HK-2 (cell line): ENCODE results near the gene FGD3.
"Not testable (repeated sequence)": the region's sequence is repeated elsewhere in the genome, so short reads cannot be mapped to it uniquely, and the experiment has no call there.

Source experiments
- DNase-seq: peaks from one replicate; pipeline ENCODE4 v3.0.0-alpha.2; 2018; ENCODE audit not compliant: unreplicated experiment

FGD3 gene

DNA sequence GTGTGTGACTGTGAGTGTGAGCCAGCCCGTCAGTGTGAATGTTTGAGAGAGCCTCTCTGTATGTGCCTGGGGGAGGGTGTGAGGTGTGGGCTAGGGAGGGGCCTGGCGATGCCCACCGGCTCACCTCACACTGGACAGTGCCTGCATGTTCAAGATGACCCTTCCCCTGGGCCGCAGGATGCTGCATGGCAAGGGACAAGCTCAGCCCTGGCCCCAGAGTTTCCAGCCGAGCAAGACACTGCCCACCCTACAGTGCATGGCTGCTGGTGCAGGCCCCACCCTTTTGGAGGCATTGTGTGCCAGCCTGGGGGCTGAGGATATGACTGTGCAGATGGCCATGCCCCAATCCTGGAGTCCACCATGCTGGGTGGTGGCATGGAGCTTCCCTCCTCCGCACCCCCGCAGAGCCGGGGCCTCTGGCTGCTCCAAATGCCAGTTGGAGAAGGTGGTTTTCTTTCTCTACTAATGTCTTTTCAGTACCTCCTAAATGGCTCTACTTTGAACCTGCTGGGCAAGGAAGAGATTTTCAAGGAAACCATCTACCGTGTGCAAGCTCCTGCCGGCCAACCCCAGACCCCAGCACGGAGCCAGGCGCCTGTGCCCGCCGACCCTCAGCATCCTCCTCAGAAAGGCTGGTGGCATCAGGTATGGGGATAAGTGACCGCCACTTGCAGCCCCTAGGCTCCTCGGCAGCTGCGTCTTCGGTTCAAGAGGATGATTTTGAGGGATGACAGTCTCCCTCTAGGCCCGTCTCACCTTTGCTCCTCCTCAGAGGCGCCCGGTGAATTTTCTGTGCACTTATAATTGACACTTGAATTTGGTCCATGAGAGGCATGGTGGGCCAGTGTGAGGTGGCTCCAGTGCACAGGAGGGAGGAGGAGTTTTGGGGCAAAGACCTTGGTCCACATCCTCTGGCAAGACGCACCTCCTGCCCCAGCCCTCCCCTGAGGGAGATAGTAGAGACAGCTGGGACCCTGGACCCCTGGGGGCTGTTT is 27.7 kb downstream of the FGD3 start:
- no peak for DNase-seq

DNA sequence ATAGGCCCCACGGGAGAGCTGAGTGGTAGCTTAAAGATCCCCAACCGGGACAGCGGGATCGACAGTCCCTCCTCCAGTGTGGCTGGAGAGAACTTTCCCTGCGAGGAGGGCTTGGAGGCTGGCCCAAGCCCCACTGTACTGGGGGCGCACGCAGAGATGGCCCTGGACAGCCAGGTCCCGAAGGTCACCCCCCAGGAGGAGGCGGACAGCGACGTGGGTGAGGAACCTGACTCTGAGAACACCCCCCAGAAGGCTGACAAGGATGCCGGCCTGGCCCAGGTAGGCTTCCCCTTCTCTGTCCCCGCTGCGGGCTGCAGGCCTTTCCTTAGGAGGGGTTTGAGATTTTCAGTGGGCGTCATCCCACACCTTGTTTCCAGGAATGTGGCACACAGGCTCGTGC is 29.1 kb downstream of the FGD3 start:
- no peak for DNase-seq

DNA sequence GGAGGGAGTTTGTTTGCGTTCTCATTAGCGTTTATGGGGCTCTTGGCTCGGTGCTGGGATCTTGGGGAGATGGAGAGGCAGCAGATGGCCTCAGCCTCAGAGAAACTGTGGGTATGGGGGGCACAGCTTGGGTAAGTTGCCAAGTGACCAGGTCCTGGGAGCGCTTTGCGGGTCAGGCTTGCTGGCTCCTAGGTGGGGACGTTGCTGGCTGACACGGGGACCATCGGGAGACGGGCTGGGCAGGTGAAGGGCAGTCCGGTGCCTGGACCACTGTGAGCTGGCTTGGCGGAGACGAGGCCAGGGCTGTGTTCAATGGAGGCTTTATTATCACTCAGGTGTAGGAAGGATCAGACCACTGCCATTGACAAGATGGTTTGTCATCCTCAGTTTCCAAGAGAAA is 30.0 kb downstream of the FGD3 start:
- DNase-seq: no peak

- no peak for DNase-seq
Observed at GRCh38 chr9:92978345-92978875, 31.1 kb downstream of the FGD3 start.

DNA sequence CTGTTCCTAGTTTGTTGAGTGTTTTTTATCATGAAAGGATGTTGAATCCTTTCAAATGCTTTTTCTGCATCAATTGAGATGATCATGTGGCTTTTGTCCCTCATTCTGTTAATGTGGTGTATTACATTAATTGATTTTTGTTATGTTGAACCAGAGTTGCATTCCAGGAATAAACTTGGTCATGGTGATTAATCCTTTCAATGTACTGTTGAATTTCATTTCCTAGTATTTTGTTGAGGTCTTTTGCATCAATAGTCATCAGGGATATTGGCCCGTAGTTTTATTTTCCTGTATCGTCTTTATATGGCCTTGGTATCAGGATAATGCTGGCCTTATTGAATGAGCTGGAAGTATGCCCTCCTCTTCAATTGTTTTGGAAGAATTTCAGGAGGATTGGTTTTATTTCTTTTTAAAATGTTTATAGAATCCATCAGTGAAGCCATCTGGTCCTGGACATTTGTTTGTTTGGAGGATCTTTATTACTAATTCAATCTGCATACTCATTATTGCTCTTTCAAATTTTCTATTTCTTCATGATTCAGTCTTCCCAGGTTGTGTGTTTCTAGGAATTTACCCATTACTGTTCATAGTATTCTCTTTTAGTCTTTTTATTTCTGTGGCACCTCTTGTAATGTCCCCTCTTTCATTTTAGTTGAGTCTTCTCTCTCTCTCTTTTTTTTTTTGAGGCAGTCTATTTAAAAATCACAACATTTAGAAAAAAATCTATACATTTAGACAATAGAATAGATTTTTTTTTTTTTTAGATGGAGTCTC is 32.1 kb downstream of the FGD3 start:
- DNase-seq: no peak

DNA sequence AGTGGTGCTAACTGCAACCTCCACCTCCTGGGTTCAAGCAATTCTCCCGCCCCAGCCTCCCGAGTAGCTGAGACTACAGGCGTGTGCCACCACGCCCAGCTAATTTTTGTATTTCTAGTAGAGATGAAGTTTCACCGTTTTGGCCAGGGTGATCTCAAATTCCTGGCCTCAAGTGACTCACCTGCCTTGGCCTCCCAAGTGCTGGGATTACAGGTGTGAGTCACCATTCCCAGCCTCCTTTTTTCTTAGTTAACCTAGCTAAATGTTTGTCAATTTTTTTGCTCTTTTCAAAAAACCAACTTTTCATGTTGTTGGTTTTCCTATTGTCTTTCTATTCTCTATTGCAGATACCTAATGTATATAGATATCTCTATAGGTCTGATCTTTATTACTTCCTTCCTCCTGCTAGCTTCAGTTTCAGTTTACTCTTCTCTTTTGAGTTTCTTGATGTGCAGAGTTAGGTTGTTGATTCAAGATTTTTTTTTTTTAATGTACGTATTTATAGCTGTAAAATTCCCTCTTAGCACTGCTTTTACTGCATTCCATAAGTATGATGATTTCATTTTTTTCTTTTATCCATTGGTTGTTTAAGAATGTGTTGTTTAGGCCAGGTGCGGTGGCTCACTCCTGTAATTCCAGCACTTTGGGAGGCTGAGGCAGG is 32.9 kb downstream of the FGD3 start:
- no peak for DNase-seq

DNA sequence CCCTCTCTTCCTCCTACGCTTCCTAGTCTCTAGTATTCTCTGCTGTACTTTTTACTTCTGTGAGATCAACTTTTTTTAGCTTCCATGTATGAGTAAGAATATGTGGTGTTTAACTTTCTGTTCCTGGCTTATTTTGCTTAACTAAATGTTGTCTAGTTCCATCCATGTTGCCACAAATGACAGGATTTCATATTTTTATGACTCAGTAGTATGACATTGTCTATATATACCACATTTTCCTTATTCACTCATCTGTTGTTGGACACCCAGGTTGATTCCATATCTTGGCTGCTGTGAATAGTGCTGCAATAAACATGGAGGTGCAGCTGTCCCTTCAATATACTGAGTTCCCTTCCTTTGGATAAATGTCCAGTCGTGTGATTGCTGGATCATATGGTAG is 34.8 kb downstream of the FGD3 start:
- no peak for DNase-seq

- DNase-seq: no peak
Observed at GRCh38 chr9:92983984-92984589, 36.8 kb downstream of the FGD3 start.

GRCh38 chr9:92984976-92985375 is 37.7 kb downstream of the FGD3 start:
- no peak for DNase-seq

DNA sequence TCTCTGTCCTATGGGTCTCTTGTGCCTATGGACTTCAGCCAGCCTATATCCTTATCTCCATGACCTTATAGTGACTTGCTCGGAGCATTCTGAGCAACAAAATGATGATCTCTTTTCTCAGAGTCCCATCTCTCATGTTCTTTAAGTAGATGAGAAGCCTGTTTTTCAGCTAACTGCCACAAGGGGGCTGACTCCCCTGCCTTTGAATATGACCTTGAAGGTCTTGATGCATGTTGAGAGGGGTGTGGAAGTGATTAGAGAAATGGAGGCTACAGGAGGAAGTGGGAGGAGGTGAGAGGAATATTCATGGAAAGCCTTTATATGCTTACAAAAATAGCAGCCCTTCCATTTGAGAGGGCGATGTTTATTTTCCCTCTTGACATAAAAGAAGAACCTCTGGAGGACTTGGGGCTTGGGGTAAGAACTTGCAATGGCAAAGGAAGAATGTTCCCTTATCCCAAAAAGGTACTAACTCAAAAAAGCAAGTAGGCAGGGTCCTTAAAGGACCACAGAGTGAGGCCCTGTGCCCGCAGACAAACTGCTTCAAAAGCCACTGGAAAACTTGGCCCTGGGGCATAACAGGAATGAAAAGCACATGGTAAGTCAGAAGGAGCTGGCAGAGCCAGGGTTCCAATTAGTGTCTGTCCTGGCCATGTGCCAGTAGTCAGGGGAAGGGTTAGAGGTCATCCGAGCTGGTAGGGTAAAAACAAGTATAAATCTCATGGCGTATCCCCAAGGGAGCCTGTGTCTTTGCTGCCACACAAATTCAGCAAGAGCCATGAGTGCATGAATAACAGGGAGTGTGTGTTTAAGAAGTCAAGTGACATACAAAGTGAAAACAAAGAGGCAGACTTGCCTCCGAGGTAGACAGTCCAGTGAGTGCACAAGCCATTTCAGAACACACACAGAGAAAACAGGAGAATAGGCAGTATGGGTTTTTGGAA is 39.1 kb downstream of the FGD3 start:
- no peak for DNase-seq

GRCh38 chr9:92988215-92988768 is 41.0 kb downstream of the FGD3 start:
- DNase-seq: no peak

DNA sequence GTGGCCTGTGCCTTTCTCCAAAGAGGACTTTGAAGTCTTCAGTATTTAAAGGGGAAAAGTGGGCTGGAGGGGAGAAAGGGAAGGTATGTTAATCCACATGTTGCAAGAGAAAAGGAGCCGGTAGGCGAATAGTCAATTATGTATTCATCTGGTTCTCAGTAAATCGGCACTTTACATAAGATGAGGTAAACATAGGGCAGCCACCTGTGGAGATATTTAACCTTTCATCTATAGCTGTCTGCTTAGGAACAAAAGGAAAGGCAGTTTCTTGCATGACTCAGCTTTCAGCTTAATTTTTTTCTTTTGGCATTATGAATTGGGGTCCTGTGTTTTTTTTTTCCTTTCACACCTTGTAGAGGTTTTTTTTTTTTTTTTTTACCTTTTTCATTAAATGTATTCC is 42.2 kb downstream of the FGD3 start:
- DNase-seq: no peak

DNA sequence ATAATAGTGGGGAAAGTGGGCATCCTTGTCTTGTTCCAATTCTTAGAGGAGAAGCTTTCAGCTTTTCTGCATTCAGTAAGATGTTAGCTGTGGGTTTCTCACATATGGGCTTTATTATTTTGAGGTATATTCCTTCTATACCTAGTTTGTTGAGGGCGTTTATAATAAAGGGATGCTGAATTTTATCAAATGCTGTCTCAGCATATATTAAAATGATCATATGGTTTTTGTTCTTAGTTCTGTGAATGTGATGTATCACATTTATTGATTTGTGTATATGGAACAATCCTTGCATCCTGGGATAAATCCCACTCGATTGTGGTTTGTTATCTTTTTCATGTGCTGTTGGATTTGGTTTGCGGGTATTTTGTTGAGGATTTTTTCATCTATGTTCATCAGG is 43.1 kb downstream of the FGD3 start:
- DNase-seq: no peak

DNA sequence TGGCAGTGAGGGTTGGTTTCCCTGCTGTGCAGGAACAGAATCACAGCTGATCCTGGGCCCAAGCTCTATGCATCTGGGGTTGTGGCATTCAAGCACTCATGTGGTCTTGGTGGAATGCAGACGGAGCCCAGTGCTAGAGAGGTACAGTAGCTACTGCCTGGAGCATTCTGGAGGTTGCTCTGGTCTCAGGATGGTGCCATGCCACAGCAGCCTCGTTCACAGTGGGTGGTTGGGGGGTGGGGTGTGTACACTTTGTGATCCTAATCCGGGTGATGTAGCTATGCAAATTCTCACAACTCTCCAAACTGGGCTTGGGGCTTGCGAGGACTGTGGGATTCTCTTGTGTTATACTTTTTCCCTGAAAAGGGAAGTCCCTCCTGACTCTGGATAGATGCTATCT is 45.2 kb downstream of the FGD3 start:
- DNase-seq: no peak

DNA sequence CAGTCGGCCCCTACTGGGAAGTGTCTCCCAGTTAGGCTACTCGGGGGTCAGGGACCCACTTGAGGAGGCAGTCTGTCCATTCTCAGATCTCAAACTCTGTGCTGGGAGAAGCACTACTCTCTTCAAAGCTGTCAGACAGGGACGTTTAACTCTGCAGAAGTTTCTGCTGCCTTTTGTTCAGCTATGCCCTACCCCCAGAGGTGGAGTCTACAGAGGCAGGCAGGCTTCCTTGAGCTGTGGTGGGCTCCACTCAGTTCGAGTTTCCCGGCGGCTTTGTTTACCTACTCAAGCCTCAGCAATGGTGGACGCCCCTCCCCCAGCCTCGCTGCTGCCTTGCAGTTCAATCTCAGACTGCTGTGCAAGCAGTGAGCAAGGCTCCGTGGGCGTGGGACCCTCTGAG is 51.5 kb downstream of the FGD3 start:
- not testable (repeated sequence) for DNase-seq

DNA sequence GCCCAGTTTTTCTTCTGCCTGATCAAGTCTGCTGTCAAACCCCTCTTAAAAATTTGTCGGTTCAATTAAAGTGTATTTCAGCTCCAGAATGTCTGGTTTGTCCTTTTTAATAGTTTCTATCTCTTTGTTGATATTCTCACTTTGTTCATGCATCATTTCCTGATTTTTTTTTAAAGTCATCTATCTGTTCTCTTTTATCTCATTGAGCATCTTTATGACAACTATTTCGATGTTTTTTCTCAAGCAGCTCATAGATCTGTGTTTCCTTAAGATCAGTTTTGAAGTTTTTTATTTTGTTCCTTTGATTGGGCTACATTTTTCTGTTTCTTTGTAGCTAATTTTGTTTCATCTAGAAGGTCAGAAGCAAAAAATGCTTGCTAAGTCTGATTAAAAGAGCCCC is 53.7 kb downstream of the FGD3 start:
- DNase-seq: no peak

GRCh38 chr9:93002700-93003099 is 55.4 kb downstream of the FGD3 start:
- DNase-seq: no peak

GRCh38 chr9:93003552-93004407 is 56.5 kb downstream of the FGD3 start:
- peak; percentile 70 for DNase-seq

GRCh38 chr9:93004561-93004960 is 57.2 kb downstream of the FGD3 start:
- DNase-seq: no peak
